H1 (cell line): ENCODE results near the gene CMTR1. TPM values are rescaled to one million over a fixed set of nuclear protein-coding genes. Genes with fewer than 3 reads are reported as not detected.

Experiments
- CTCF ChIA-PET: fragments of 300-600 bp; sonication (Branson Sonifier 250); formaldehyde crosslinking; loops from one replicate; lab custom pipeline; 2021; ENCODE audit not compliant: partially characterized antibody; lab: Charles Lee
- POLR2A ChIA-PET: fragments of 300-600 bp; sonication (Branson Sonifier 250); formaldehyde crosslinking; loops from one replicate; lab custom pipeline; 2021; ENCODE audit warnings: inconsistent platforms; ENCODE audit not compliant: partially characterized antibody; lab: Charles Lee
- DNase-seq, 2 experiments: peaks; one replicate each; pipeline versions ENCODE4 v3.0.0 to v3.0.0-alpha.2; 2010 to 2022; ENCODE audit warnings: low spot score in 2 of 2, low read depth in 1 of 2, mixed read lengths in 1 of 2
- FAIRE-seq: peaks from 2 replicates; lab custom pipeline; 2011; peaks lifted over from hg19 to GRCh38; lab: Jason Lieb, UNC
- H2AFZ ChIP-seq: 2 replicates; pipeline ENCODE4 v1.8.1; 2012; ENCODE audit warnings: low read length, inconsistent platforms
- H2AK5ac ChIP-seq: 2 replicates; pipeline ENCODE4 v1.6.1; 2013; ENCODE audit warnings: low read depth, low read length
- H2BK120ac ChIP-seq: replicated peaks from 2 replicates; pipeline ENCODE3; 2013; ENCODE audit warnings: low read depth, low read length, inconsistent platforms
- H2BK12ac ChIP-seq: 2 replicates; pipeline ENCODE4 v1.6.1; 2013; ENCODE audit warnings: low read depth, low read length
- H2BK15ac ChIP-seq: 2 replicates; pipeline ENCODE4 v1.6.1; 2013; ENCODE audit warnings: low read length
- H2BK20ac ChIP-seq: 2 replicates; pipeline ENCODE4 v1.6.1; 2013; ENCODE audit warnings: low read length
- H2BK5ac ChIP-seq: 2 replicates; pipeline ENCODE4 v1.6.1; 2013; ENCODE audit warnings: low read depth, low read length
- H3K14ac ChIP-seq: 2 replicates; pipeline ENCODE4 v1.6.1; 2013; ENCODE audit warnings: inconsistent platforms; ENCODE audit not compliant: insufficient read length
- H3K18ac ChIP-seq: 2 replicates; pipeline ENCODE4 v1.6.1; 2013; ENCODE audit warnings: low read length; ENCODE audit errors: extremely low read depth
- H3K23ac ChIP-seq: 2 replicates; pipeline ENCODE4 v1.6.1; 2013; ENCODE audit warnings: inconsistent platforms; ENCODE audit not compliant: insufficient read length
- H3K23me2 ChIP-seq: 2 replicates; pipeline ENCODE4 v1.6.1; 2013; ENCODE audit warnings: low read depth, low read length
- H3K27ac ChIP-seq: 2 replicates; pipeline ENCODE4 v1.6.1; 2011; ENCODE audit warnings: low read depth, low read length, inconsistent platforms
- H3K27me3 ChIP-seq, 4 experiments: replicated peaks in 1 of 4; 1 replicate in 1 of 4; 2 replicates in 3 of 4; pipeline versions ENCODE4 v1.6.1 to v1.8.1; 2011 to 2013; ENCODE audit warnings: low read length in 3 of 4, mild to moderate bottlenecking in 3 of 4, inconsistent platforms in 2 of 4, mixed read lengths in 2 of 4, moderate library complexity in 1 of 4; ENCODE audit not compliant: control insufficient read depth in 3 of 4, insufficient read depth in 3 of 4; ENCODE audit errors: extremely low read depth in 1 of 4
- H3K36me3 ChIP-seq, 4 experiments: 2 replicates each; pipeline versions ENCODE4 v1.6.1 to v1.8.1; 2011 to 2013; ENCODE audit warnings: mild to moderate bottlenecking in 4 of 4, low read length in 3 of 4, moderate library complexity in 2 of 4, control low read depth in 1 of 4, inconsistent platforms in 1 of 4; ENCODE audit not compliant: insufficient read depth in 4 of 4, control insufficient read depth in 2 of 4
- H3K4ac ChIP-seq: replicated peaks from 2 replicates; pipeline ENCODE3; 2013; ENCODE audit warnings: low read length, low read depth, mixed read lengths, inconsistent platforms; ENCODE audit not compliant: insufficient read length
- H3K4me1 ChIP-seq, 4 experiments: replicated peaks in 1 of 4; 1 replicate in 1 of 4; 2 replicates in 3 of 4; pipeline versions ENCODE4 v1.6.1 to v1.8.1; 2011 to 2013; ENCODE audit warnings: low read length in 3 of 4, inconsistent platforms in 2 of 4, mixed read lengths in 1 of 4; ENCODE audit not compliant: insufficient read depth in 4 of 4, control insufficient read depth in 3 of 4
- H3K4me2 ChIP-seq, 2 experiments: 2 replicates each; pipeline versions ENCODE4 v1.6.1 to v1.8.1; 2011 to 2013; ENCODE audit warnings: low read depth in 2 of 2, low read length in 2 of 2, control low read depth in 1 of 2, inconsistent platforms in 1 of 2, mild to moderate bottlenecking in 1 of 2; ENCODE audit not compliant: insufficient read depth in 1 of 2
- H3K4me3 ChIP-seq, 4 experiments: fragments of 200-600, 300-600 bp in 1 of 4; sonication (generic), shearing (Covaris generic), sonication (Bioruptor Twin) in 1 of 4; 2 replicates each; pipeline versions ENCODE4 v1.5.1 to v1.8.1; 2011 to 2016; ENCODE audit warnings: low read length in 4 of 4, low read depth in 3 of 4, control low read depth in 2 of 4, inconsistent platforms in 2 of 4, mild to moderate bottlenecking in 2 of 4, mixed read lengths in 1 of 4, moderate library complexity in 1 of 4; ENCODE audit not compliant: insufficient read depth in 2 of 4; ENCODE audit errors: extremely low read depth in 1 of 4
- H3K56ac ChIP-seq: replicated peaks from 2 replicates; pipeline ENCODE3; 2013; ENCODE audit warnings: low read depth, mild to moderate bottlenecking, mixed read lengths, low read length, inconsistent platforms; ENCODE audit not compliant: insufficient read length
- H3K79me1 ChIP-seq: 2 replicates; pipeline ENCODE4 v1.6.1; 2013; ENCODE audit warnings: low read depth, low read length, control low read depth
- H3K79me2 ChIP-seq, 2 experiments: 2 replicates each; pipeline versions ENCODE4 v1.6.1 to v1.8.1; 2012 to 2013; ENCODE audit warnings: low read length in 2 of 2, mild to moderate bottlenecking in 2 of 2, inconsistent platforms in 1 of 2; ENCODE audit not compliant: insufficient read depth in 2 of 2, control insufficient read depth in 1 of 2
- H3K9ac ChIP-seq, 4 experiments: replicated peaks in 1 of 4; 1 replicate in 1 of 4; 2 replicates in 3 of 4; pipeline versions ENCODE4 v1.6.1 to v1.8.1; 2011 to 2013; ENCODE audit warnings: low read depth in 3 of 4, low read length in 3 of 4, control low read depth in 2 of 4, mild to moderate bottlenecking in 2 of 4, moderate library complexity in 2 of 4, inconsistent platforms in 1 of 4; ENCODE audit errors: extremely low read depth in 1 of 4
- H3K9me3 ChIP-seq, 2 experiments: 2 replicates each; pipeline versions ENCODE4 v1.6.1 to v1.8.1; 2012 to 2013; ENCODE audit warnings: mild to moderate bottlenecking in 2 of 2, moderate library complexity in 2 of 2, control low read depth in 1 of 2, inconsistent platforms in 1 of 2, low read depth in 1 of 2, low read length in 1 of 2, mixed read lengths in 1 of 2; ENCODE audit not compliant: insufficient read depth in 2 of 2
- H4K20me1 ChIP-seq, 2 experiments: replicated peaks in 1 of 2; 2 replicates each; pipeline versions ENCODE3 to v1.8.1; 2011 to 2013; ENCODE audit warnings: inconsistent platforms in 2 of 2, low read length in 2 of 2, mild to moderate bottlenecking in 1 of 2; ENCODE audit not compliant: insufficient read depth in 2 of 2, control insufficient read depth in 1 of 2
- H4K5ac ChIP-seq: 2 replicates; pipeline ENCODE4 v1.6.1; 2013; ENCODE audit warnings: low read length, low read depth, mixed read lengths, inconsistent platforms; ENCODE audit not compliant: insufficient read length
- H4K8ac ChIP-seq: 2 replicates; pipeline ENCODE4 v1.8.0; 2013; ENCODE audit warnings: mild to moderate bottlenecking, moderate library complexity, low read length, inconsistent platforms; ENCODE audit not compliant: insufficient read depth; ENCODE audit errors: extremely low read depth
- H4K91ac ChIP-seq: replicated peaks from 2 replicates; pipeline ENCODE3; 2013; ENCODE audit warnings: low read length, mixed read lengths, inconsistent platforms; ENCODE audit not compliant: insufficient read length
- EP300 ChIP-seq, 2 experiments: IDR thresholded peaks; 1 replicate in 1 of 2; 2 replicates in 1 of 2; pipeline ENCODE4 v1.6.1; 2011 to 2012; ENCODE audit warnings: low read depth in 2 of 2, low read length in 2 of 2, mild to moderate bottlenecking in 2 of 2, borderline replicate concordance in 1 of 2, inconsistent platforms in 1 of 2, moderate library complexity in 1 of 2
- KDM1A ChIP-seq: fragments of 200-600, 300-600 bp; sonication (generic); IDR thresholded peaks from 2 replicates; pipeline ENCODE4 v1.7.1; 2016; ENCODE audit warnings: mild to moderate bottlenecking, low read length, borderline replicate concordance
- RNF2 ChIP-seq: fragments of 200-900, 300-1000 bp; sonication (generic); IDR thresholded peaks from 2 replicates; pipeline ENCODE4 v1.7.1; 2016; ENCODE audit warnings: borderline replicate concordance, low read depth, mild to moderate bottlenecking, antibody characterized with exemption, low read length; ENCODE audit not compliant: poor library complexity, severe bottlenecking; ENCODE audit errors: missing control alignments
- USF2 ChIP-seq: IDR thresholded peaks from 2 replicates; pipeline ENCODE4 v1.6.1; 2011; ENCODE audit warnings: low read length, improper control_type of control experiment
- WGBS, 2 experiments: shearing (Covaris generic) in 1 of 2; methylation state at CpG; one replicate each; pipeline versions ENCODE4 v1.1.6 to v1.1.7; 2013 to 2015; ENCODE audit warnings: low lambda C conversion rate in 2 of 2, mixed read lengths in 2 of 2, inconsistent platforms in 1 of 2, low coverage in 1 of 2, missing lambda C conversion rate in 1 of 2; ENCODE audit not compliant: insufficient replicate concordance in 2 of 2, insufficient coverage in 1 of 2, insufficient read length in 1 of 2; ENCODE audit errors: extremely low coverage in 1 of 2, missing lambda C conversion rate in 1 of 2; 5-methylcytosine and 5-hydroxymethylcytosine counted together
- polyA plus RNA-seq, 7 experiments: library from polyadenylated mRNA; depleted of rRNA in 3 of 7; stranded (reverse) in 5 of 7; unstranded in 2 of 7; fragments of >200 nt in 5 of 7; fragments of 200-250 nt in 2 of 7; gene quantifications; 1 replicate in 5 of 7; 2 replicates in 1 of 7; 4 replicates in 1 of 7; pipeline versions ENCODE4 v1.2.1 to v1.2.3, GENCODE V29; 2011 to 2013; ENCODE audit warnings: missing spikeins in 2 of 7, mixed read lengths in 2 of 7
- total RNA-seq: library from RNA; stranded (reverse); fragmentation: NEBNext Ultra II Directional; extraction: Animal tissue kit (Norgen Biotek cat#: 25700); gene quantifications from 2 replicates; pipeline ENCODE4 v1.2.1, GENCODE V29; 2021

CMTR1 gene
- total and polyA plus RNA-seq, 2 of the 8 experiments (the other 6 are each of a cell fraction or from before 2014, with no cell fraction given): 15.2 to 33.1 TPM

GRCh38 chr6:37391120-37391519, 41.9 kb upstream of the CMTR1 start:
- no peak overlapping the region for H4K91ac ChIP-seq
- H3K14ac ChIP-seq: no peak overlapping the region
- H3K4me2 ChIP-seq: no peak overlapping the region
- H3K36me3 ChIP-seq: peaks cover 6 to 38% (median 31%) of the 10 kb centered on the region in 4 experiments; a peak in 7 of 8 replicates
- no peak overlapping the region for H3K9ac ChIP-seq
- no peak overlapping the region for H2BK5ac ChIP-seq
- no peak overlapping the region for H2AFZ ChIP-seq
- ChIA-PET CTCF (interaction anchor here (1.4 to 1.6 kb wide), 2 partner anchors 9 to 10 kb away, joined by 3 read pairs; no protein-coding TSS in a partner anchor), POLR2A (interaction anchor here (0.9 kb wide), 1 partner anchor 9 kb away, joined by 3 read pairs; no protein-coding TSS in a partner anchor)
- no peak overlapping the region for H3K4me3 ChIP-seq
- H3K4me1 ChIP-seq: no peaks in the 10 kb centered on the region
- no peaks in the 10 kb centered on the region for H3K9me3 ChIP-seq
- no peak overlapping the region for H4K5ac ChIP-seq
- H2BK12ac ChIP-seq: no peak overlapping the region
- H3K79me2 ChIP-seq: no peaks in the 10 kb centered on the region
- H3K23ac ChIP-seq: no peak overlapping the region
- H3K79me1 ChIP-seq: no peaks in the 10 kb centered on the region
- H4K8ac ChIP-seq: no peak overlapping the region
- H3K18ac ChIP-seq: no peak overlapping the region
- H2AK5ac ChIP-seq: no peak overlapping the region
- no peak for FAIRE-seq
- H3K4ac ChIP-seq: no peak overlapping the region
- no peak overlapping the region for H3K27ac ChIP-seq
- no peaks in the 10 kb centered on the region for H3K27me3 ChIP-seq
- no peak overlapping the region for H3K56ac ChIP-seq
- H2BK15ac ChIP-seq: no peak overlapping the region
- no peaks in the 10 kb centered on the region; the same call in 1 of the 2 replicates for H3K23me2 ChIP-seq
- no peak for TF ChIP-seq KDM1A
- no peak for TF ChIP-seq USF2
- TF ChIP-seq RNF2: no peak
- no peak for TF ChIP-seq EP300 (IDR thresholded peaks at IDR 0.05; ENCODE audit: borderline replicate concordance in 1 of 2, low read depth in 2 of 2, low read length in 2 of 2)
- TF ChIP-seq, all 59 proteins: peak for 0
- WGBS, 2 experiments: 82% methylated on average over 2 of the region's 2 CpGs; no CpG with 5 or more reads in 1 of the 2 experiments
- DNase-seq: no peak
- no peak overlapping the region for H2BK120ac ChIP-seq
- H4K20me1 ChIP-seq: peaks cover 0 to 2% of the 10 kb centered on the region in 2 experiments
- H2BK20ac ChIP-seq: no peak overlapping the region
